Lung (tissue), 12 donors: ENCODE data around the gene ADAMTS9. TPM values are rescaled to one million over a fixed set of nuclear protein-coding genes. Genes with fewer than 3 reads are reported as not detected.

Experiments
- ATAC-seq: fragments of 200-7000 bp; cut with Tn5 transposase; one replicate; pipeline ENCODE4 v1.9.1; 2020; ENCODE audit warnings: moderate number of reproducible peaks; ENCODE audit not compliant: insufficient read depth, low FRiP score
- DNase-seq, 3 donors: peaks; one replicate each; pipeline ENCODE4 v3.0.0-alpha.2; 2013 to 2017
- H3K27ac ChIP-seq, 2 donors: one replicate each; pipeline ENCODE4 v1.5.1; 2013; ENCODE audit warnings: mild to moderate bottlenecking in 2 of 2, moderate library complexity in 2 of 2, control low read depth in 1 of 2, inconsistent platforms in 1 of 2, low read depth in 1 of 2, low read length in 1 of 2
- H3K27me3 ChIP-seq, 3 donors: one replicate each; pipeline ENCODE4 v1.5.1; 2013; ENCODE audit warnings: low read length in 2 of 3; ENCODE audit not compliant: control insufficient read depth in 3 of 3, insufficient read depth in 3 of 3
- H3K36me3 ChIP-seq, 4 donors: one replicate each; pipeline ENCODE4 v1.5.1; 2013; ENCODE audit warnings: low read length in 4 of 4, mild to moderate bottlenecking in 1 of 4, moderate library complexity in 1 of 4; ENCODE audit not compliant: control insufficient read depth in 4 of 4, insufficient read depth in 4 of 4
- H3K4me1 ChIP-seq, 5 donors: one replicate each; pipeline ENCODE4 v1.5.1; 2013; ENCODE audit warnings: low read length in 5 of 5, mild to moderate bottlenecking in 2 of 5, moderate library complexity in 1 of 5; ENCODE audit not compliant: control insufficient read depth in 5 of 5, insufficient read depth in 5 of 5
- H3K4me3 ChIP-seq: one replicate; pipeline ENCODE4 v1.5.1; 2013; ENCODE audit warnings: mild to moderate bottlenecking, control low read depth, moderate library complexity
- H3K9ac ChIP-seq, 2 donors: one replicate each; pipeline ENCODE4 v1.5.1; 2013; ENCODE audit warnings: low read length in 2 of 2, control low read depth in 1 of 2; ENCODE audit not compliant: insufficient read depth in 1 of 2
- H3K9me3 ChIP-seq, 4 donors: one replicate each; pipeline ENCODE4 v1.5.1; 2013; ENCODE audit warnings: low read length in 3 of 4, mild to moderate bottlenecking in 1 of 4, moderate library complexity in 1 of 4; ENCODE audit not compliant: control insufficient read depth in 4 of 4, insufficient read depth in 3 of 4
- WGBS, 2 donors: extraction: QIAGEN DNeasy Blood & Tissue Kit; methylation state at CpG; one replicate each; pipeline ENCODE4 v1.1.7; 2013; 5-methylcytosine and 5-hydroxymethylcytosine counted together
- polyA plus RNA-seq, 2 donors: library from polyadenylated mRNA; stranded (reverse); fragments of 200-250 nt; gene quantifications; one replicate each; pipeline ENCODE4 v1.2.1, GENCODE V29; 2013
- total RNA-seq, 2 donors: library from RNA; depleted of rRNA in 1 of 2; stranded (reverse); fragments of >200 nt in 1 of 2; gene quantifications; one replicate each; pipeline ENCODE4 v1.2.1, GENCODE V29; 2014 to 2021
- TF ChIP-seq, protein P1 (sequence below): IDR thresholded peaks from 2 replicates; pipeline ENCODE4 v1.5.1; 2012; ENCODE audit warnings: mild to moderate bottlenecking; ENCODE audit errors: control extremely low read depth, extremely low read depth
- donor health status: control.
- donor health status: control.
- donor health status: Bipolar disorder and iron deficiency.
- donor health status: healthy.
- donor health status: DM: yes; HTN: yes; CAD: no.

ADAMTS9 gene
- total and polyA plus RNA-seq, 4 donors = 29.9 to 75.6 (median 42.9) TPM

DNA sequence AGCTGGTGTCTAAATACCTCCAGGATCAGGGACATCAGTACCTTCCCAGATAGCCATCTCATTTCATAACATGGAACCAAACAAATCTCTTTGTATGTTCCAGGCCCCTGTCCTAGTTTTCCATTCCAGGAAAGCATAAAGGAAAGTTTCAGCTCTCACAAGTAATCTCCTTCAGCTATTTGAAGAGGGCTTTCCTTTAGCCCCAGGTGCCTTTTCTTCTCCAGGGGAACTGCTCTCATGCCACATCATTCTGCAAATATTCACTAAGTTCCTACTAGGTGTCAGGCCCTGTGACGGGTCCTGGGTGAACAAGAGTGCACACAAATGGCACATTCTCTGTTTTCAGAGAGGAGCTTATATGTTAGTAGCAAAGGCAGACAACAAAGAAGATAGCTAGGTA, 136.1 kb downstream of the ADAMTS9 start:
- WGBS, 2 donors = 81 to 97% methylated on average over 1 of the region's 1 CpG
- TF ChIP-seq, protein P1, sequence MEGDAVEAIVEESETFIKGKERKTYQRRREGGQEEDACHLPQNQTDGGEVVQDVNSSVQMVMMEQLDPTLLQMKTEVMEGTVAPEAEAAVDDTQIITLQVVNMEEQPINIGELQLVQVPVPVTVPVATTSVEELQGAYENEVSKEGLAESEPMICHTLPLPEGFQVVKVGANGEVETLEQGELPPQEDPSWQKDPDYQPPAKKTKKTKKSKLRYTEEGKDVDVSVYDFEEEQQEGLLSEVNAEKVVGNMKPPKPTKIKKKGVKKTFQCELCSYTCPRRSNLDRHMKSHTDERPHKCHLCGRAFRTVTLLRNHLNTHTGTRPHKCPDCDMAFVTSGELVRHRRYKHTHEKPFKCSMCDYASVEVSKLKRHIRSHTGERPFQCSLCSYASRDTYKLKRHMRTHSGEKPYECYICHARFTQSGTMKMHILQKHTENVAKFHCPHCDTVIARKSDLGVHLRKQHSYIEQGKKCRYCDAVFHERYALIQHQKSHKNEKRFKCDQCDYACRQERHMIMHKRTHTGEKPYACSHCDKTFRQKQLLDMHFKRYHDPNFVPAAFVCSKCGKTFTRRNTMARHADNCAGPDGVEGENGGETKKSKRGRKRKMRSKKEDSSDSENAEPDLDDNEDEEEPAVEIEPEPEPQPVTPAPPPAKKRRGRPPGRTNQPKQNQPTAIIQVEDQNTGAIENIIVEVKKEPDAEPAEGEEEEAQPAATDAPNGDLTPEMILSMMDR = no peak
- ATAC-seq = no peak
- Histone ChIP-seq H3K27ac (no peak overlapping the region), H3K36me3 (peaks cover 1 to 36% (median 12%) of the 10 kb centered on the region in 4 donors), H3K4me3 (no peak overlapping the region), H3K4me1 (peaks cover 0 to 80% (median 8%) of the 10 kb centered on the region in 5 donors), H3K9ac (no peak overlapping the region), H3K9me3 (no peaks in the 10 kb centered on the region), H3K27me3 (no peaks in the 10 kb centered on the region)
- DNase-seq = no peak

DNA sequence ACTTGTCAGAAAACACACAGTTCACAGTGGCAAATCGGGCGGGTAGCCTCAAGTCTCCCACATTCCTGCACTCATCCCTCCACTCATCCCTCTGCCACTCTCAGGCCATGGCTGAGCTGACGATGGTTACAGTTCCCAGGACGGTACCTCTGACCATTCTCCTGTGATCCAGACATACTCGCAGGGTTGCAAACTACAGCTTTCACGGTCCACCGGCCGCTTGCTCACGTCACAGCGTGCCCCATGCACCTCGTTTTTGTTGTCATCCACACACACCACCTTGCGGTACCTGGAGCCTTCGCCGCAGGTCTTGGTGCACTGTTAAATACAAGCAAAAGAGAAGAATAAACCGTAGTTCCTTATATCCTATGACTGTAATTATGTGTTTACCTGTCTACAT, 137.1 kb downstream of the ADAMTS9 start:
- no peaks in the 10 kb centered on the region for H3K9me3 ChIP-seq
- ATAC-seq (no peak), DNase-seq (no peak)
- WGBS, 2 donors = 93 to 97% methylated on average over 15 of the region's 15 CpGs
- H3K27me3 ChIP-seq = no peaks in the 10 kb centered on the region
- H3K4me1 ChIP-seq = peaks cover 0 to 77% (median 8%) of the 10 kb centered on the region in 5 donors
- no peak overlapping the region for H3K4me3 ChIP-seq
- peaks cover 7 to 41% (median 16%) of the 10 kb centered on the region in 4 donors for H3K36me3 ChIP-seq
- no peak overlapping the region for H3K27ac ChIP-seq
- no peak overlapping the region for H3K9ac ChIP-seq
- TF ChIP-seq, protein P1 = no peak

DNA sequence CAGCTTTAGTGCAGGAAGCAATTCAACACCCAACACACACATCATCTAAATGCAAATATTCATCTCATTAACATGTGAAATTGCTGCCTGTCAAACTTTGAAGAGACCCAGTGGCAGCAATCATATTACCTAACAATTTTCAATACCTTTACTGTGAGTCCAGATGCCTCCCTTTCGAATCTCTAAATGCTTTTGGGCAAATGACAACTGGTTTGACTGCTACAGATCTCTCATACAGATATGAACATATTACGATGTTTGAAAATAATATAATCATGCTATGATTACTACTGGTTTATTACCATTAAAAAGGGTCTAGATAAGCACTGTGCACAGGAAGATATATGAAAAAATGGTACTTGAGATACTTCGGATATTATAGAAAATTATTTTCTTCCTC, 137.9 kb downstream of the ADAMTS9 start:
- TF ChIP-seq, protein P1 = no peak
- Histone ChIP-seq H3K4me3 (no peak overlapping the region), H3K27me3 (no peaks in the 10 kb centered on the region), H3K9me3 (no peaks in the 10 kb centered on the region), H3K27ac (no peak overlapping the region), H3K9ac (peak overlapping the region in 1 of 2 donors; percentile 20), H3K36me3 (peaks cover 8 to 35% (median 16%) of the 10 kb centered on the region in 4 donors), H3K4me1 (peaks cover 0 to 68% (median 8%) of the 10 kb centered on the region in 5 donors)
- WGBS, 2 donors = 87 to 94% methylated on average over 3 of the region's 3 CpGs
- ATAC-seq (no peak), DNase-seq (no peak)

DNA sequence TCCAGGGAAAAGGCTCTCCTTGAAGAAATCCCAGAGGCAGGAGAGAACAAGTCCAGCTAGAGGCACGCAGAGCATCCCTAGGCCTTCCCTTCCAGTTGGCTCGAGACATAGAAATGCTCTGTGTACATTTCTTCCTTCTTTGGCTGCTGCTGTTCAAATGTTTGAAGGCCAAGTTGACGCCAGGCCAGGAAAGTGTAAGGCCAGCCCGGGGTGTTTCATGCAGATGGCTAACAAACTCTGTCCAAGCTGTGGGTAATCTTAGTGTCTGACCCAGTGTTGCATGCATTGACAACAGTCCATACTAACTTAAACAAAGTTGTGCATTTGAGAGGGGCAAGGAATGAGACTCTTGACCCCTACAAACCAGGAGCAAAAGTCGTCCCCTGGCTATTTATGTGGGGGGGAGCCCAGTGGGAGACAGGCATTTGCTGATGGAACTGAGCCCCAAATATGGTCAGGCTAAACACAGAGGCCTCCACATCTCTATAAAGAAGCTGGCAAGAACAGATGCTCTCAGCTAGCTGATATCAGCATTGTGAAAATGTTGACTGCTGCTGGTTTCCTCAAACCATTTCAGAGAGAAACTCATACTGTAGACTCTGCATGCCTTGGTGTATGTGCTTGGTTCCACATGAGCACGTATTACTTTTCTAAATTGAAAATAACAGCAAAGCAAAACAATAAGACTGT, 139.5 kb downstream of the ADAMTS9 start:
- TF ChIP-seq, protein P1 = no peak
- WGBS, 2 donors = 66 to 69% methylated on average over 6 of the region's 6 CpGs
- peak; percentile 96 to 100 (median 99) for DNase-seq
- H3K9ac ChIP-seq = no peak overlapping the region
- no peaks in the 10 kb centered on the region for H3K9me3 ChIP-seq
- no peak overlapping the region for H3K4me3 ChIP-seq
- H3K27me3 ChIP-seq = no peaks in the 10 kb centered on the region
- ATAC-seq = no peak
- no peak overlapping the region for H3K27ac ChIP-seq
- H3K4me1 ChIP-seq = peaks cover 0 to 53% (median 8%) of the 10 kb centered on the region in 5 donors
- peaks cover 8 to 28% (median 16%) of the 10 kb centered on the region in 4 donors for H3K36me3 ChIP-seq
